SK-N-SH treated with all-trans-retinoic acid at 6 μM for 48 hours (cell line): Measurements from ENCODE around the gene AADAC.
"Not testable (repeated sequence)": the region's sequence is repeated elsewhere in the genome, so short reads cannot be mapped to it uniquely, and the experiment has no call there.

ENCODE experiments used
- ATAC-seq: fragments of 200-7000 bp; cut with Tn5 transposase; 3 replicates; pipeline ENCODE4 v1.9.1; 2020; ENCODE audit warnings: mild to moderate bottlenecking, moderate library complexity
- ARNTL ChIP-seq: fragments of 450-650 bp; formaldehyde crosslinking; IDR thresholded peaks from 2 replicates; pipeline ENCODE4 v1.5.0; 2020; ENCODE audit warnings: low read depth, mild to moderate bottlenecking, moderate library complexity, borderline replicate concordance
- BACH2 ChIP-seq: fragments of 250-450 bp; sonication (Bioruptor Pico); IDR thresholded peaks from 2 replicates; pipeline ENCODE4 v1.9.0; 2021; ENCODE audit warnings: mild to moderate bottlenecking, borderline replicate concordance
- CSDC2 ChIP-seq: fragments of 250-450 bp; sonication (Bioruptor Pico); IDR thresholded peaks from 2 replicates; pipeline ENCODE4 v1.5.0; 2020; ENCODE audit warnings: mild to moderate bottlenecking, moderate library complexity
- GLIS3 ChIP-seq: fragments of 250-450 bp; sonication (Bioruptor Pico); IDR thresholded peaks from 2 replicates; pipeline ENCODE4 v1.5.0; 2020; ENCODE audit warnings: mild to moderate bottlenecking, moderate library complexity
- PATZ1 ChIP-seq: fragments of 250-450 bp; sonication (Bioruptor Pico); IDR thresholded peaks from 2 replicates; pipeline ENCODE4 v1.8.0; 2020; ENCODE audit warnings: mild to moderate bottlenecking, moderate library complexity, borderline replicate concordance
- POU6F1 ChIP-seq: fragments of 250-450 bp; sonication (Bioruptor Pico); IDR thresholded peaks from 2 replicates; pipeline ENCODE4 v1.8.0; 2021; ENCODE audit warnings: low read depth, mild to moderate bottlenecking, moderate library complexity, borderline replicate concordance
- PPARA ChIP-seq: fragments of 250-450 bp; sonication (Bioruptor Pico); IDR thresholded peaks from 2 replicates; pipeline ENCODE4 v1.5.0; 2020; ENCODE audit warnings: mild to moderate bottlenecking, borderline replicate concordance
- RARB ChIP-seq: fragments of 250-450 bp; sonication (Bioruptor Pico); IDR thresholded peaks from 2 replicates; pipeline ENCODE4 v1.8.0; 2021; ENCODE audit warnings: mild to moderate bottlenecking, moderate library complexity
- SNAI2 ChIP-seq: fragments of 250-450 bp; sonication (Bioruptor Pico); IDR thresholded peaks from 2 replicates; pipeline ENCODE4 v1.5.0; 2020; ENCODE audit warnings: mild to moderate bottlenecking, moderate library complexity
- TCF4 ChIP-seq: fragments of 250-450 bp; sonication (Bioruptor Pico); IDR thresholded peaks from 2 replicates; pipeline ENCODE4 v1.8.0; 2021; ENCODE audit warnings: mild to moderate bottlenecking, moderate library complexity, borderline replicate concordance
- TOX ChIP-seq: fragments of 250-450 bp; sonication (Bioruptor Pico); IDR thresholded peaks from 2 replicates; pipeline ENCODE4 v1.8.0; 2021; ENCODE audit warnings: mild to moderate bottlenecking, moderate library complexity, borderline replicate concordance
- TSHZ2 ChIP-seq: fragments of 250-450 bp; sonication (Bioruptor Pico); IDR thresholded peaks from 2 replicates; pipeline ENCODE4 v1.5.0; 2020; ENCODE audit warnings: mild to moderate bottlenecking, moderate library complexity
- ZNF565 ChIP-seq: fragments of 450-650 bp; formaldehyde crosslinking; conservative IDR thresholded peaks from 2 replicates; pipeline ENCODE4 v1.5.0; 2020; ENCODE audit warnings: low read depth, mild to moderate bottlenecking, moderate library complexity
- ZNF70 ChIP-seq: fragments of 450-650 bp; formaldehyde crosslinking; IDR thresholded peaks from 2 replicates; pipeline ENCODE4 v1.5.0; 2020; ENCODE audit warnings: mild to moderate bottlenecking, moderate library complexity
- ZNF8 ChIP-seq: fragments of 450-650 bp; formaldehyde crosslinking; IDR thresholded peaks from 2 replicates; pipeline ENCODE4 v1.5.0; 2020; ENCODE audit warnings: mild to moderate bottlenecking, moderate library complexity
- TF ChIP-seq, protein P1 (sequence below): fragments of 250-450 bp; sonication (Bioruptor Pico); IDR thresholded peaks from 2 replicates; pipeline ENCODE4 v1.5.1; 2021; ENCODE audit warnings: mild to moderate bottlenecking, moderate library complexity

Gene AADAC, protein sequence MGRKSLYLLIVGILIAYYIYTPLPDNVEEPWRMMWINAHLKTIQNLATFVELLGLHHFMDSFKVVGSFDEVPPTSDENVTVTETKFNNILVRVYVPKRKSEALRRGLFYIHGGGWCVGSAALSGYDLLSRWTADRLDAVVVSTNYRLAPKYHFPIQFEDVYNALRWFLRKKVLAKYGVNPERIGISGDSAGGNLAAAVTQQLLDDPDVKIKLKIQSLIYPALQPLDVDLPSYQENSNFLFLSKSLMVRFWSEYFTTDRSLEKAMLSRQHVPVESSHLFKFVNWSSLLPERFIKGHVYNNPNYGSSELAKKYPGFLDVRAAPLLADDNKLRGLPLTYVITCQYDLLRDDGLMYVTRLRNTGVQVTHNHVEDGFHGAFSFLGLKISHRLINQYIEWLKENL

DNA sequence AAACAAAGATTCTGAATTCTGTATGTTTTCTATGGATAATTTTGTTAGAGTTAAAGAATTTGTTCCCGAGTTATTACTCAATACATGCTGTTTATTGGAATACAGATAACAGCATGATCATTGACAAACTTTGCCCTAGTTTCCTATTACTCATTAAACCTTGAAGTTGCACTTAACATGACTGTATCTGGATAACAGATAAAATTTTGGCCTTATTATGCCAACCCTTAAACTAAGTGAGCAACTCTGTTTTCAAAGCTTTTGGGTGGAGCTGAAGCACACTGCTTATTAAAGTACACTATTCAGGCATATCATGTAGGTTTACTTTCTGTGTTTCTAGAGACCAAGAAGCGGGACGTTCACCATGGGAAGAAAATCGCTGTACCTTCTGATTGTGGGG, at the start of gene AADAC:
Gene AADAC, plus strand, starts transcription at position 318 of the 400 bp plus-strand sequence. Its CDS starts 47 bp downstream, at position 365.
- TF ChIP-seq TSHZ2 (CRISPR knock-in tag), result no peak
- TF ChIP-seq SNAI2, result no peak
- no peak for TF ChIP-seq ZNF70 (CRISPR knock-in tag)
- no peak for TF ChIP-seq ZNF8 (CRISPR knock-in tag)
- TF ChIP-seq ZNF565 (CRISPR knock-in tag), result no peak
- no peak for TF ChIP-seq CSDC2 (CRISPR knock-in tag)
- no peak for TF ChIP-seq GLIS3 (CRISPR knock-in tag)
- TF ChIP-seq PATZ1 (CRISPR knock-in tag), result no peak
- no peak for TF ChIP-seq ARNTL
- TF ChIP-seq TOX, result no peak
- TF ChIP-seq, protein P1, sequence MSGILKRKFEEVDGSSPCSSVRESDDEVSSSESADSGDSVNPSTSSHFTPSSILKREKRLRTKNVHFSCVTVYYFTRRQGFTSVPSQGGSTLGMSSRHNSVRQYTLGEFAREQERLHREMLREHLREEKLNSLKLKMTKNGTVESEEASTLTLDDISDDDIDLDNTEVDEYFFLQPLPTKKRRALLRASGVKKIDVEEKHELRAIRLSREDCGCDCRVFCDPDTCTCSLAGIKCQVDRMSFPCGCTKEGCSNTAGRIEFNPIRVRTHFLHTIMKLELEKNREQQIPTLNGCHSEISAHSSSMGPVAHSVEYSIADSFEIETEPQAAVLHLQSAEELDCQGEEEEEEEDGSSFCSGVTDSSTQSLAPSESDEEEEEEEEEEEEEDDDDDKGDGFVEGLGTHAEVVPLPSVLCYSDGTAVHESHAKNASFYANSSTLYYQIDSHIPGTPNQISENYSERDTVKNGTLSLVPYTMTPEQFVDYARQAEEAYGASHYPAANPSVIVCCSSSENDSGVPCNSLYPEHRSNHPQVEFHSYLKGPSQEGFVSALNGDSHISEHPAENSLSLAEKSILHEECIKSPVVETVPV, result no peak
- TF ChIP-seq PPARA (CRISPR knock-in tag), result no peak
- no peak for TF ChIP-seq POU6F1 (CRISPR knock-in tag)
- TF ChIP-seq RARB (CRISPR knock-in tag), result no peak
- TF ChIP-seq TCF4 (CRISPR knock-in tag), result no peak
- ATAC-seq, result no peak

DNA sequence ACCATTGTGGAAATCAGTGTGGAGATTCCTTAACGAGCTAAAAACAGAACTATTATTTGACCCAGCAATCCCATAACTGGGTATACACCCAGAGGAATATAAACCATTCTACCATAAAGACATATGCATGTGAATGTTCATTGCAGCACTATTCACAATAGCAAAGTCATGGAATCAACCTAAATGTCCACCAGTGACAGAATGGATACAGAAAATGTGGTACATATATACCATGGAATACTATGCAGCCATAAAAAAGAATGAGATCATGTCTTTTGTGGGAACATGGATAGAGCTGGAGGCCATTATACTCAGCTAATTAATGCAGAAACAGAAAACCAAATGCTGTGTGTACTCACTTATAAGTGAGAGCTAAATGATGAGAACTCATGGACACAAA, 49.2 kb upstream of the AADAC start:
- ATAC-seq, result not testable (repeated sequence)

DNA sequence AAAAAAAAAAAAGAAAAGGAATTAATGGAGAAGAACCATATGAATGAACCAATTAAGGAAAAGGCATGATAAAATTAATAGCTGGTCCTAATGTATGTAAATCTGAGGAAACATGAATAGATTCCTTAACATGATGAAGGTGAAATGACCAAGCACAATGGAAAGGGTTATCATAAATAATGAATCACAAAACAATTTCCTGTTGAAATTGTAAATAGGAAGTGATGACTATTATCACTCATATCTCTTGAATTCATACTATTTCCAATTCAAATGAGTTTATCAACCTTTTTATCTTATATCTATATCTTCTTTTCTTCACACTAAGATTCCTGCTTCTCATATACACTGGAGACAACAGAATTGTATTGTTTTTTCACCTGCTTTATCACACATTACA, 48.2 kb upstream of the AADAC start:
- no peak for ATAC-seq

More for the DNA sequence above, 48.2 kb upstream of the AADAC start:
- TF ChIP-seq TCF4 (CRISPR knock-in tag) (no peak), ARNTL (no peak), TSHZ2 (CRISPR knock-in tag) (no peak), BACH2 (CRISPR knock-in tag) (no peak)
